Heart left ventricle (tissue), 13 donors: ENCODE results near the gene RNF130.

ENCODE experiments used
- POLR2A ChIP-seq, 2 donors: fragments of 450-650 bp; IDR thresholded peaks; one replicate each; pipeline ENCODE4 v1.6.1; 2017; ENCODE audit warnings: antibody characterized with exemption in 2 of 2, mild to moderate bottlenecking in 2 of 2, moderate library complexity in 2 of 2
- TF ChIP-seq, protein P1 (sequence below), 12 donors: fragments of 200-600 bp; sonication (generic) in 4 of 12; IDR thresholded peaks; one replicate each; pipeline versions ENCODE4 v1.5.0 to v1.8.0; 2018 to 2022; ENCODE audit warnings: antibody characterized with exemption in 12 of 12, mild to moderate bottlenecking in 5 of 12
- donor health status: ischemic (EF 13 %, LVEDD 7.1; RV severe dilation, severe dysfunction).
- donor health status: DM: no; HTN: yes; CAD: no.
- donor health status: DM: no; HTN: no; CAD: no.
- donor health status: ischemic (EF 25% LVEDD 6.9; RV normal size, moderate dysfunction).
- donor health status: ischemic (EF 25% LVEDD 5.7; RV mildly dilated, moderate dysfunction).
- donor health status: ischemic (EF 35%, LVEDD 5.7; RV mildly dilated, moderate dysfunction).
- donor health status: nonischemic (EF 11% LVEDD 7.7; RV severe dilation, severe dysfunction).
- donor health status: DM: yes; HTN: yes; CAD: no.
- donor health status: PGD.
- donor health status: ischemic (EF 29% LVEDD 5.4; RV normal size, mild dysfunction).
- donor health status: nonischemic (EF 23%, LVEDD 6.1; RV moderate dilation, normal function).

GRCh38 chr5:180098526-180098925, 27.0 kb upstream of the RNF130 start:
- TF ChIP-seq, protein P1, sequence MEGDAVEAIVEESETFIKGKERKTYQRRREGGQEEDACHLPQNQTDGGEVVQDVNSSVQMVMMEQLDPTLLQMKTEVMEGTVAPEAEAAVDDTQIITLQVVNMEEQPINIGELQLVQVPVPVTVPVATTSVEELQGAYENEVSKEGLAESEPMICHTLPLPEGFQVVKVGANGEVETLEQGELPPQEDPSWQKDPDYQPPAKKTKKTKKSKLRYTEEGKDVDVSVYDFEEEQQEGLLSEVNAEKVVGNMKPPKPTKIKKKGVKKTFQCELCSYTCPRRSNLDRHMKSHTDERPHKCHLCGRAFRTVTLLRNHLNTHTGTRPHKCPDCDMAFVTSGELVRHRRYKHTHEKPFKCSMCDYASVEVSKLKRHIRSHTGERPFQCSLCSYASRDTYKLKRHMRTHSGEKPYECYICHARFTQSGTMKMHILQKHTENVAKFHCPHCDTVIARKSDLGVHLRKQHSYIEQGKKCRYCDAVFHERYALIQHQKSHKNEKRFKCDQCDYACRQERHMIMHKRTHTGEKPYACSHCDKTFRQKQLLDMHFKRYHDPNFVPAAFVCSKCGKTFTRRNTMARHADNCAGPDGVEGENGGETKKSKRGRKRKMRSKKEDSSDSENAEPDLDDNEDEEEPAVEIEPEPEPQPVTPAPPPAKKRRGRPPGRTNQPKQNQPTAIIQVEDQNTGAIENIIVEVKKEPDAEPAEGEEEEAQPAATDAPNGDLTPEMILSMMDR (IDR thresholded peaks at IDR 0.05): no peak
- TF ChIP-seq POLR2A (IDR thresholded peaks at IDR 0.05): no peak
